Cerebellar nuclear complex (tissue), 1 donor: ENCODE data around the gene EDN2.

ENCODE experiments used
- DNase-seq, 2 experiments: peaks; one replicate each; lab custom pipeline; 2025; lab: John Stamatoyannopoulos, UW

EDN2 gene

DNA sequence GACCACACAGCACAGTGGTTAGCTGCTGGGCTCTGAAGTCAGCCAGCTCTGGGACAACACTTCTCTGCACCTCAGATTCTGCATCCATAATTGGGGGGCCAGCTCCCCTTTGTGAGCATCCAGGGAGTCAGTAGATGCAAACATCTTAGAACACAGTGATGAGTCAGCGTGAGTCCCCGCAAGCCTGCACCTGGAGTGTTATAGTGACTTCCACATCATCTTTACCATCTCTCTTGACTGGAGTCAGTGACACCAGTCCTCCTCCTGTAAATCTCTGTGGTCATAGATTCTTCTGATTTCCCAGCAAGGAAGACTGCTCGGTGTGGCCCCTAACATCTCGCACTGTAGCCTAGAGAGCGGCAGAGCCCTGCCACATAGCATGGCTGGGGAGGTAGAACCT is 13.9 kb upstream of the EDN2 start:
- DNase-seq: no peak

DNA sequence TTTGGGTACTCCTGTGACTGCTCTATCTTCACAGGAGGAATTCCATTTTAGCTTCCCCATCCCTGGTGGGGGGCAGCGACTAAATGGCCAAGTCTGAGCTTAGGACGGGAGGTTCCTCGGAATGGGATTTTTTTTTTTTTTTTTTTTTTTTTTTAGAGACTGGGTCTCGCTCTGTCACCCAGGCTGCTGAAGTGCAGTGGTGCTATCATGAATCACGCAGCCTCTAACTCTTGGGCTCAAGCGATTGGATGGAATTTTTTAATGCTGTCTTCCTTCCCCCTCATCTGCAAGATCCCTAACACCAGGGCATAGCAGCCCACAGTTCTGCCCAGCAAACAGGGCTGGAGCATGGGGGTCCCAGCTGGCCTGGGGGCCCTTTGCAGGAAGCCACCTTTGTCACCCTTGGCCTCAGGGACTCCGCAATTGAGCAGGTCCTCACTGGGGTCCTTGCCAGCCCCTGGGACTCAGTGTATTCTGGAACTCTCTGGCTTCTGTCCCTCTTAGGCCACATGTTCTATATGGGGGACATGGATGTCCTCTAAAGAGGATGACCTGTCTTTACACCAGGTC is 13.1 kb upstream of the EDN2 start:
- no peak for DNase-seq

DNA sequence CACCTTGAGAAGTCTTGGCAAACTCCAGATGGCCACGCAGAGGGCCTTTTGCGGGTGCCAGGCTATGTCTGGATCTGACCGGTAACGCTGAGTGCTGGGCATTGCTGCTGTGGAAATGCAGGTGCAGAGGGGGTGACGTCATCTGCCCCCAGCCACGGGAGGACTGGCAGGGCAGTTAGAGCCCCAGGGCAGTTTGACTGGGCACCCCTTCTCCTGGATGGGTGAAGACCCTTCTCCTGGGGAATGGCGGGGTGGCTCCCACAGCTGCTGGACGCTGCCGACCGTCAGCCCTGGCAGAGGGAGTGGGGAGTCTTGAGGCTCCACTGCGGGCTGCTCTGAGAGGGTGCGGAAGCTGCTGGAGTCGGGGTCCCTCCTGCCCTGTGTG is 12.6 kb upstream of the EDN2 start:
- DNase-seq: no peak

DNA sequence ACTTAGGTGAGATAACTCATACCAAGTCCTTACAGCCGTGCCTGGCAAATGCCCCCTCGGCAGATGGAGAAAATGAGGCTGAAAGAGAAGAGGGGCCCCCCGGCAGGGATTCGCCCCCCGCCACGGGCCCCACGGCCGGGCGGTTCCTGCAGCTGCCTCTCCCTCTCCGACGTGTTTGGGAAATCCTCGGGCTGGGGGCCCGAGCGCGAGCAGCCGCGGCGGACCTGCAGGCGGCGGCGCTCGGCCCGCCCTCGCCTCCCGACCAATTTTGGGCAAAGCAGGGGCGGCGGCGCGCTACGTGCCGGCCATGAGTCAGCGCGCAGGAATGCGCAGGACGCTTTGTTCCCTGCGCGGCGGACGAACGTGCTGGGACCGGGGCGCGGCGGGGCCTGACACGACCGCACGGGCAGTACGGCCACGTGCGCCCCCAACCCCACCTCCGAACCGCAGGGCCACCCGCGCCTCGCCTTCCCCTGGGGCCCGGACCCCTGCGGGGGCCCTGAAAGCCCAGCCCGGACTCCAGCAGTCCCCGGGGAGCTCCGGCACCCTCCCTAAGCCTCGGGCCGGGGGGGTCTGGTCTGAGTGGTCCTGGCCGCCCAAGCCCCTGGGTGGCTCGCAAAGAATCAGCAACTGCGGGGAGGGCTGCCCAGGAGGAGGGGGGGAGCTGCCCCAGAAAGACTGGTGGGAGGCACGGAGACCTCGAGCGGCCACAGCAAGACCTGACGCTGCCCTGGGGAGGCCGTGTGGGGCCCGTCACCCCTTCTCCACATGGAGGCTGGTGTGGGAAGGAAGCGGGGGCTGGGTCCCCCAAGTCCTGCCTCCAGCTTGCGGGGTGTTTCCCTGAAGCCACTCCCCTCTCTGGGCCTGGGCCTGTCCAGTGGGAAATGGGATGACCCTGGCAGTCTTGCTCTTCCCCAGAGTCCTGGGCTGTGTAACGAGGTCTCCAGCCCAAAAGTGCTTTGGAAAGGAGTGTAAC is 11.9 kb upstream of the EDN2 start:
- no peak for DNase-seq

GRCh38 chr1:41495210-41495948 is 10.9 kb upstream of the EDN2 start:
- no peak for DNase-seq

- DNase-seq: no peak
Measured at GRCh38 chr1:41494351-41495209, 10.1 kb upstream of the EDN2 start.

DNA sequence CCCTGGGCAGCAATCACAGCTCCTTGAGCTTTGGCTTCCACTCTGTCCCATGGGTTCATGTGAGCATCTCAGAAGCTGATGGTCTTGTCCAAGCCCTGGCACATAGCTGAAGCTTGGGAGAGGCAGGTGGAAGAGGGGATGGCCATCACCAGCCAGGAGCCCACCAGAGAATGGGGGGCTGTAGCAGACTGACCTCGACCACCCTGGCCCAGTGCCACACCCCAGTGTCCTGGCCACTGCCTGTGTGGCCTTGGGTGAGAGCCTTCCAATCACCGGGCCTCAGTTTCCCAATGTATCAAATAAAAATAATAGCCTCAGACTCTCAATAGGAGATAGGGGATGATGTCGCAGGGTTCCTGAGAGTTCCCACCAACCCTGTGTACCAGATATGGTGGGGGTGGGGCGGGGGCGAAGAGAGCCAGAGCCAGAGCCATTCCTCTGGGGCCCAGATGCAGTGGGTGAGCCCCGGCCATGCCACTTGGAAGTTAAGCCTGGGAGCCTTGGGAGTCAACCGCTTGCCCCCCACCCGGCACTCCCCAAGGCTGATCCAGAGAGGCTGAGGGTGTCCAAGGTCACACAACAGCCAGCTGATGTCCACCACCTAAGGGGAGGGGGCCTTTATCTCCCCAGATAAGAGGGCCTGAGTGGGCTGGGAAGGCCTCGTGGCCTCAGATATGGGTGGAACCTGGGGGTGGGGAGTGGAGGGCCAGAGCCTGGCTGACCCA is 9.3 kb upstream of the EDN2 start:
- DNase-seq: no peak

DNA sequence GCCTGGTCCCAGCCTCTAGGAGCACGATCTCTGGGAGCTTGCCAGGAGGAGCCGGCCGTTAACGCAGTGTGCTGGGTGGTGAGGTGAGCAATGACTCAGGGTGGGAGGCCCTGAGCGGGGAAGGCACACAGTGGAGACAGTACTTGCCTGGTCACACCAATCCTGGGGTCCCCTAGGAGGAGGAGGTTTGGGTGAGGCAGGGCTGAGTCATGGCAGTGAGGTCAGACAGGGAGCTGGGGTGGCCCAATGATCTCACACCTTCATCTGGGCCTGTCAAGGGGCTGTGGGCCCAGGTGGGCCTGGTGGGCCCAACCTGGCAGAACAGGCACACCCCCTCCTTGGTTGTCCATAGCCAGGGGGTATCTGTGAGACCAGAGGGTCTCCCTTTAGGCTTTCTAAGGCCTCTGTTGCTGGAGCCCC is 8.6 kb upstream of the EDN2 start:
- DNase-seq: no peak

GRCh38 chr1:41492341-41492848 is 7.9 kb upstream of the EDN2 start:
- DNase-seq: no peak

DNA sequence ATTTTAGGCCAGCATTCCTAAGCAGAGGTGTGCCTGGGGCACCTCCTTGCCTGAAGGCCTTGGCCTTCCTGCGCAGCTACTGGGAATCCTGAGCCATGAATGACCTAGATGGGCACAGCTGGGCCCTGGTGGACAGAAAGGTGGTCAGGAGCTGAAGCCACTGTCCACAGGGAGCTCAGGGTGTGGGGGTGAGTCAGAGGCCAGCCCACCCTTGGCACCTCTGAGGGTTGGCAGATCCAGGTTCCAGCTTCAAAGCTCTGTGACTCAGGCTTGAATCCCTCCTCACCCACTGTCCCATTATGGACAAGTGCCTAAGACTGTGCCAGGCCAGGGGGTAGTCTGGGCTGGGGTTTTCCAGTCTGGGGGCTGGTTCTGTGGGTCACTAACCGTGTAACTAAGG is 6.4 kb upstream of the EDN2 start:
- no peak for DNase-seq

DNA sequence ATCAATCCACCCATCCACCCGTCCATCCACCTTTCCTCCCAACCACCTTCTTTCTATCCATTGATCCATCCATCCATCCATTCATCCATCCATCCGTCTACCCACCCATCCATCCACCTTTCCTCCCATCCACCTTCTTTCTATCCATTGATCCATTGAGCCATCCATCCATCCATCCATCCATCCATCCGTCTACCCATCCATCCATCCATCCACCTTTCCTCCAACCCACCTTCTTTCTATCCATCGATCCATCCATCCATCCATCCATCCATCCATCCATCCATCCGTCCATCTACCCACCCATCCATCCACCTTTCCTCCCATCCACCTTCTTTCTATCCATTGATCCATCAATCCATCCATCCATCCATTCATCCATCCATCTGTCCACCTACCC is 5.1 kb upstream of the EDN2 start:
- no peak for DNase-seq

DNA sequence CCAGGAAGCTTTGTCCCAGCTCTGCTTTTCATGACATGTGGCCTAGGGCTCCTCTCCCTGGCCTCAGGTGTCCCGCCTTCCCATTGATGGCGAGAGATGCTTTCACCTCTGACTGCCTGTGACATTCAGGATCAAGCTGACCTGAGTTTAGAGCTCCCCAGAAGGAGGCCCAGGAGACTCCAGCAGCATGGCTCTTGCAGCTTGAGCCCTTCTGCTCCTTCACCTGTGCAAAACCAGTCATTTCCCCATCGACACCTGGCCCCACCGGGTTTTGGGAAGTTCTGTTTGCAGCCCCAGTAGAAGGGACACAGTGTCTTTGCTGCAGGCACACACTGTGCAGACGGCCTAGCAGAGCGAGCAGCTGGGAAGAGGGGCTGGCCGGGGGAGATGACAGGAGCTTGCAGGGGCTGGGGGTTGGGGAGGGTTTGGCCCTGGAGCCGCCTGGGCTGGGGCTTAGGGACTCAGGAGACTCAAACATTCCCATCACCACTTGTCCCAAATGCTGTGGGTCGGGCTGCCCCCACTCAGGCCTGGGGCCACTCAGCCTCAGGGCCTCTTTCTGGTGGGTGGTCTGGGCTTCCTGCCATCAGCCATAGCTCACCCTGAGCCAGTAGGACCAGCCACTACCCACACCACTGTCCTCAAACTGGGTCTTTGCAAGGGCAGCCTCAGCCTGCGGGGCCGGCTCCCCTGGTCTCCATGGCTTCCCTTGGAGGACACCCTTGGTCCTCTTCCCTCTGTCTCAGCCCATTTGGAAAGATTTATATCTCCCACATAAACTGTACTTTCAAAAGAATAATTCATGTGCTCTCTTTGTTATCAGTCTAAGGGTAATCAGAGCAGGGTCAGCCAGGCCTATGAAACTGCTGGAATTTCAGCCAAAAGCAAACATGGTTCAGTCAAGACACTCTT is 3.8 kb upstream of the EDN2 start:
- DNase-seq: no peak

- no peak for DNase-seq
Measured at GRCh38 chr1:41487126-41488039, 2.9 kb upstream of the EDN2 start.

GRCh38 chr1:41486371-41487125 is 2.1 kb upstream of the EDN2 start:
- no peak for DNase-seq

DNA sequence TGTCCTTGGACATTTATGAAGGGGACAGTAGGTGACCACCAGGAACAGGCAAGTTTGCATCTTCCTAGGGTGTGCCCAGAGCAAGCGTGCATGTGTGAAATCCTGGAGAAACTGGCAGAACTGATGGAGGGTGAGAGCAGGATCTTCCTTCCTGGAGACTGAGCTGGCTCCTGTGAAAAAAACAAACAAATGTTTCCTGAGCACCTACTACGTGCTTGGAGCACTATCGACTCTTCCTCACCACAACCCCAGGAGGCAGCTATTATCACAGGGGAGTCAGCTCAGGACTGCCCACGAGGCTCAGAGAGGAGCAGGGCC is 1.5 kb upstream of the EDN2 start:
- no peak for DNase-seq

DNA sequence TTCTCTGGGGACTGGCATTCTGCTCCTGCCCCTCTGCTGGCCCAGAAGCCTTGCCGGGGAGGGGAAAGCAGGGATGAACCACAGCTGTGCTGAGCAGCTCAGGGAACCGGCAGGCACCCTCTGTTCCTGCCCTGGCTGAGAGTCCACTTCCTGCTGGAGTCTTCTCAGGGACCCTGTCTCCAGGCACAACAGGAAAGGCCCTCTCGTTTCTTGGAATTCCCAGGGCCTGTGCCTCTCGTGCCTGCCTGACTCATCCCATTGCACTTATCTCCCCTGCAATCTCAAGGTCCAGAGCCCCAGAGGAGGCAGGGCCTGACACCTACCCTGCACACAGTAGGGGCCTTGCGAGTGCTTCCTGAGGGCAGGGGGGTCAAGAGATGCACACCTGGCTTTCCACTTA is 1.1 kb upstream of the EDN2 start:
- DNase-seq: no peak

DNA sequence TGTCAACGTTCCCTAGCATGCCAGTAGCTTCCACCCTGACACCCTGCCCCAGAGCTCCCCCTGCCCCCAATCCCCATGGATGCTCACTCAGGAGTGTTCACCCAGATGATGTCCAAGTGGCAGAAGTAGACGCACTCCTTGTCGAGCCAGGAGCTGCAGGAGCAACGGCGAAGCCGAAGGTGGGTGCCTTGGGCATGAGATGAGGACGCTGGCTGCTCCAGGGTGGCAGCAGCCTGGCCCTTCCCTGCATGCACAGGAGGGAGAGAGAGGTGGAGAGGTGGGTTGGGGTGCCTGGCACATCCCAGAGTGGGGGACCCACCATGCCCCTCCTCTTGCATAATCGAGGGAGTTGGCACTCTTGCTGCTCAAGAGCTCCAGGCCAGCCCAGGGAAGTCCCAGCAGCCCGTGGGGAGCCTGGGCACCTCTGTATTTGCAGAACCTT is 502 bp downstream of the EDN2 start:
- no peak for DNase-seq
